Activated gamma-delta T cell treated with Interleukin-2 at 50 U/mL for 16 hours (primary cell): ENCODE measurements around the gene EDRF1.

ENCODE experiments used
- DNase-seq: peaks from one replicate; pipeline ENCODE4 v3.0.0-alpha.2; 2020

The EDRF1 gene

GRCh38 chr10:125788156-125789034 lies 68.9 kb downstream of the EDRF1 start:
- no peak for DNase-seq

GRCh38 chr10:125792342-125793300 lies 73.1 kb downstream of the EDRF1 start:
- DNase-seq: no peak

- DNase-seq: no peak
These were observed 75.6 kb downstream of the EDRF1 start for GRCh38 chr10:125795128-125795527.

GRCh38 chr10:125795637-125796190 lies 76.2 kb downstream of the EDRF1 start:
- DNase-seq: no peak

- DNase-seq: no peak
These were observed 77.9 kb downstream of the EDRF1 start for GRCh38 chr10:125797424-125797823.

- DNase-seq: no peak
These were observed 78.6 kb downstream of the EDRF1 start for GRCh38 chr10:125797994-125798662.

GRCh38 chr10:125799451-125800182 lies 80.1 kb downstream of the EDRF1 start:
- no peak for DNase-seq

- DNase-seq: no peak
These were observed 82.1 kb downstream of the EDRF1 start for GRCh38 chr10:125801574-125801973.

- DNase-seq: no peak
These were observed 82.6 kb downstream of the EDRF1 start for GRCh38 chr10:125802131-125802530.

GRCh38 chr10:125802739-125803138 lies 83.2 kb downstream of the EDRF1 start:
- no peak for DNase-seq

- no peak for DNase-seq
These were observed 88.5 kb downstream of the EDRF1 start for GRCh38 chr10:125808047-125808446.

- no peak for DNase-seq
These were observed 91.7 kb downstream of the EDRF1 start for GRCh38 chr10:125811251-125811650.

GRCh38 chr10:125812128-125812750 lies 92.7 kb downstream of the EDRF1 start:
- DNase-seq: no peak
